H1 (cell line): ENCODE results near the gene ZNF316. TPM values are rescaled to one million over a fixed set of nuclear protein-coding genes. Genes with fewer than 3 reads are reported as not detected.

Experiments used
- CTCF ChIA-PET: fragments of 300-600 bp; sonication (Branson Sonifier 250); formaldehyde crosslinking; loops from one replicate; lab custom pipeline; 2021; ENCODE audit not compliant: partially characterized antibody; lab: Charles Lee
- POLR2A ChIA-PET: fragments of 300-600 bp; sonication (Branson Sonifier 250); formaldehyde crosslinking; loops from one replicate; lab custom pipeline; 2021; ENCODE audit warnings: inconsistent platforms; ENCODE audit not compliant: partially characterized antibody; lab: Charles Lee
- DNase-seq, 2 experiments: peaks; one replicate each; pipeline versions ENCODE4 v3.0.0 to v3.0.0-alpha.2; 2010 to 2022; ENCODE audit warnings: low spot score in 2 of 2, low read depth in 1 of 2, mixed read lengths in 1 of 2
- FAIRE-seq: peaks from 2 replicates; lab custom pipeline; 2011; peaks lifted over from hg19 to GRCh38; lab: Jason Lieb, UNC
- H2AFZ ChIP-seq: 2 replicates; pipeline ENCODE4 v1.8.1; 2012; ENCODE audit warnings: low read length, inconsistent platforms
- H2AK5ac ChIP-seq: 2 replicates; pipeline ENCODE4 v1.6.1; 2013; ENCODE audit warnings: low read depth, low read length
- H2BK120ac ChIP-seq: replicated peaks from 2 replicates; pipeline ENCODE3; 2013; ENCODE audit warnings: low read depth, low read length, inconsistent platforms
- H2BK12ac ChIP-seq: 2 replicates; pipeline ENCODE4 v1.6.1; 2013; ENCODE audit warnings: low read depth, low read length
- H2BK15ac ChIP-seq: 2 replicates; pipeline ENCODE4 v1.6.1; 2013; ENCODE audit warnings: low read length
- H2BK20ac ChIP-seq: 2 replicates; pipeline ENCODE4 v1.6.1; 2013; ENCODE audit warnings: low read length
- H2BK5ac ChIP-seq: 2 replicates; pipeline ENCODE4 v1.6.1; 2013; ENCODE audit warnings: low read depth, low read length
- H3K14ac ChIP-seq: 2 replicates; pipeline ENCODE4 v1.6.1; 2013; ENCODE audit warnings: inconsistent platforms; ENCODE audit not compliant: insufficient read length
- H3K18ac ChIP-seq: 2 replicates; pipeline ENCODE4 v1.6.1; 2013; ENCODE audit warnings: low read length; ENCODE audit errors: extremely low read depth
- H3K23ac ChIP-seq: 2 replicates; pipeline ENCODE4 v1.6.1; 2013; ENCODE audit warnings: inconsistent platforms; ENCODE audit not compliant: insufficient read length
- H3K23me2 ChIP-seq: 2 replicates; pipeline ENCODE4 v1.6.1; 2013; ENCODE audit warnings: low read depth, low read length
- H3K27ac ChIP-seq: 2 replicates; pipeline ENCODE4 v1.6.1; 2011; ENCODE audit warnings: low read depth, low read length, inconsistent platforms
- H3K27me3 ChIP-seq, 4 experiments: replicated peaks in 1 of 4; 1 replicate in 1 of 4; 2 replicates in 3 of 4; pipeline versions ENCODE4 v1.6.1 to v1.8.1; 2011 to 2013; ENCODE audit warnings: low read length in 3 of 4, mild to moderate bottlenecking in 3 of 4, inconsistent platforms in 2 of 4, mixed read lengths in 2 of 4, moderate library complexity in 1 of 4; ENCODE audit not compliant: control insufficient read depth in 3 of 4, insufficient read depth in 3 of 4; ENCODE audit errors: extremely low read depth in 1 of 4
- H3K36me3 ChIP-seq, 4 experiments: 2 replicates each; pipeline versions ENCODE4 v1.6.1 to v1.8.1; 2011 to 2013; ENCODE audit warnings: mild to moderate bottlenecking in 4 of 4, low read length in 3 of 4, moderate library complexity in 2 of 4, control low read depth in 1 of 4, inconsistent platforms in 1 of 4; ENCODE audit not compliant: insufficient read depth in 4 of 4, control insufficient read depth in 2 of 4
- H3K4ac ChIP-seq: replicated peaks from 2 replicates; pipeline ENCODE3; 2013; ENCODE audit warnings: low read length, low read depth, mixed read lengths, inconsistent platforms; ENCODE audit not compliant: insufficient read length
- H3K4me1 ChIP-seq, 4 experiments: replicated peaks in 1 of 4; 1 replicate in 1 of 4; 2 replicates in 3 of 4; pipeline versions ENCODE4 v1.6.1 to v1.8.1; 2011 to 2013; ENCODE audit warnings: low read length in 3 of 4, inconsistent platforms in 2 of 4, mixed read lengths in 1 of 4; ENCODE audit not compliant: insufficient read depth in 4 of 4, control insufficient read depth in 3 of 4
- H3K4me2 ChIP-seq, 2 experiments: 2 replicates each; pipeline versions ENCODE4 v1.6.1 to v1.8.1; 2011 to 2013; ENCODE audit warnings: low read depth in 2 of 2, low read length in 2 of 2, control low read depth in 1 of 2, inconsistent platforms in 1 of 2, mild to moderate bottlenecking in 1 of 2; ENCODE audit not compliant: insufficient read depth in 1 of 2
- H3K4me3 ChIP-seq, 4 experiments: fragments of 200-600, 300-600 bp in 1 of 4; sonication (generic), shearing (Covaris generic), sonication (Bioruptor Twin) in 1 of 4; 2 replicates each; pipeline versions ENCODE4 v1.5.1 to v1.8.1; 2011 to 2016; ENCODE audit warnings: low read length in 4 of 4, low read depth in 3 of 4, control low read depth in 2 of 4, inconsistent platforms in 2 of 4, mild to moderate bottlenecking in 2 of 4, mixed read lengths in 1 of 4, moderate library complexity in 1 of 4; ENCODE audit not compliant: insufficient read depth in 2 of 4; ENCODE audit errors: extremely low read depth in 1 of 4
- H3K56ac ChIP-seq: replicated peaks from 2 replicates; pipeline ENCODE3; 2013; ENCODE audit warnings: low read depth, mild to moderate bottlenecking, mixed read lengths, low read length, inconsistent platforms; ENCODE audit not compliant: insufficient read length
- H3K79me1 ChIP-seq: 2 replicates; pipeline ENCODE4 v1.6.1; 2013; ENCODE audit warnings: low read depth, low read length, control low read depth
- H3K79me2 ChIP-seq, 2 experiments: 2 replicates each; pipeline versions ENCODE4 v1.6.1 to v1.8.1; 2012 to 2013; ENCODE audit warnings: low read length in 2 of 2, mild to moderate bottlenecking in 2 of 2, inconsistent platforms in 1 of 2; ENCODE audit not compliant: insufficient read depth in 2 of 2, control insufficient read depth in 1 of 2
- H3K9ac ChIP-seq, 4 experiments: replicated peaks in 1 of 4; 1 replicate in 1 of 4; 2 replicates in 3 of 4; pipeline versions ENCODE4 v1.6.1 to v1.8.1; 2011 to 2013; ENCODE audit warnings: low read depth in 3 of 4, low read length in 3 of 4, control low read depth in 2 of 4, mild to moderate bottlenecking in 2 of 4, moderate library complexity in 2 of 4, inconsistent platforms in 1 of 4; ENCODE audit errors: extremely low read depth in 1 of 4
- H3K9me3 ChIP-seq, 2 experiments: 2 replicates each; pipeline versions ENCODE4 v1.6.1 to v1.8.1; 2012 to 2013; ENCODE audit warnings: mild to moderate bottlenecking in 2 of 2, moderate library complexity in 2 of 2, control low read depth in 1 of 2, inconsistent platforms in 1 of 2, low read depth in 1 of 2, low read length in 1 of 2, mixed read lengths in 1 of 2; ENCODE audit not compliant: insufficient read depth in 2 of 2
- H4K20me1 ChIP-seq, 2 experiments: replicated peaks in 1 of 2; 2 replicates each; pipeline versions ENCODE3 to v1.8.1; 2011 to 2013; ENCODE audit warnings: inconsistent platforms in 2 of 2, low read length in 2 of 2, mild to moderate bottlenecking in 1 of 2; ENCODE audit not compliant: insufficient read depth in 2 of 2, control insufficient read depth in 1 of 2
- H4K5ac ChIP-seq: 2 replicates; pipeline ENCODE4 v1.6.1; 2013; ENCODE audit warnings: low read length, low read depth, mixed read lengths, inconsistent platforms; ENCODE audit not compliant: insufficient read length
- H4K8ac ChIP-seq: 2 replicates; pipeline ENCODE4 v1.8.0; 2013; ENCODE audit warnings: mild to moderate bottlenecking, moderate library complexity, low read length, inconsistent platforms; ENCODE audit not compliant: insufficient read depth; ENCODE audit errors: extremely low read depth
- H4K91ac ChIP-seq: replicated peaks from 2 replicates; pipeline ENCODE3; 2013; ENCODE audit warnings: low read length, mixed read lengths, inconsistent platforms; ENCODE audit not compliant: insufficient read length
- GTF2F1 ChIP-seq: IDR thresholded peaks from 2 replicates; pipeline ENCODE4 v1.6.1; 2012; ENCODE audit warnings: low read depth, low read length, improper control_type of control experiment, borderline replicate concordance
- WGBS, 2 experiments: shearing (Covaris generic) in 1 of 2; methylation state at CpG; one replicate each; pipeline versions ENCODE4 v1.1.6 to v1.1.7; 2013 to 2015; ENCODE audit warnings: low lambda C conversion rate in 2 of 2, mixed read lengths in 2 of 2, inconsistent platforms in 1 of 2, low coverage in 1 of 2, missing lambda C conversion rate in 1 of 2; ENCODE audit not compliant: insufficient replicate concordance in 2 of 2, insufficient coverage in 1 of 2, insufficient read length in 1 of 2; ENCODE audit errors: extremely low coverage in 1 of 2, missing lambda C conversion rate in 1 of 2; 5-methylcytosine and 5-hydroxymethylcytosine counted together
- polyA plus RNA-seq, 7 experiments: library from polyadenylated mRNA; depleted of rRNA in 3 of 7; stranded (reverse) in 5 of 7; unstranded in 2 of 7; fragments of >200 nt in 5 of 7; fragments of 200-250 nt in 2 of 7; gene quantifications; 1 replicate in 5 of 7; 2 replicates in 1 of 7; 4 replicates in 1 of 7; pipeline versions ENCODE4 v1.2.1 to v1.2.3, GENCODE V29; 2011 to 2013; ENCODE audit warnings: missing spikeins in 2 of 7, mixed read lengths in 2 of 7
- total RNA-seq: library from RNA; stranded (reverse); fragmentation: NEBNext Ultra II Directional; extraction: Animal tissue kit (Norgen Biotek cat#: 25700); gene quantifications from 2 replicates; pipeline ENCODE4 v1.2.1, GENCODE V29; 2021
- TF ChIP-seq, protein P1 (sequence below): IDR thresholded peaks from 2 replicates; pipeline ENCODE4 v1.6.1; 2012; ENCODE audit warnings: inconsistent platforms

The ZNF316 gene
- total and polyA plus RNA-seq, 2 of the 8 experiments (the other 6 are each of a cell fraction or from before 2014, with no cell fraction given), result 3.6 to 13.7 TPM

DNA sequence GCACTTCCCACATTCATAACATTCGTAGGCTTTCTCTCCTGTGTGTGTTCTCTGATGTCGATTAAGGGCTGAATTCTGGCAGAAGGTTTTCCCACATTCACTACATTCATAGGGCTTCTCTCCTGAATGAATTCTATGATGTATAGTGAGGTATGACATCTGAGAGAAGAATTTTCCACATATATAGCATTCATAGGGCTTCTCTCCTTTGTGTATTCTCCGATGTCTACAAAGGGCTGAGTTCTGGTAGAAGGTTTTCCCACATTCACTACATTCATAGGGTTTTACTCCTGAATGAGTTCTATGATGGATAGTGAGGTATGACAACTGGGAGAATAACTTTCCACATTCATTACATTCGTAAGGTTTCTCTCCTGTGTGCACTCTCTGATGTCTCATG is 54.0 kb downstream of the ZNF316 start:
- ChIA-PET CTCF (no interaction called here), POLR2A (no interaction called here)
- Histone ChIP-seq H3K79me1 (no peaks in the 10 kb centered on the region), H3K79me2 (no peaks in the 10 kb centered on the region), H2BK5ac (no peak overlapping the region), H3K4me1 (no peaks in the 10 kb centered on the region), H2AFZ (no peak overlapping the region), H3K23me2 (no peaks in the 10 kb centered on the region), H4K5ac (no peak overlapping the region), H3K23ac (no peak overlapping the region), H3K27me3 (no peaks in the 10 kb centered on the region), H3K4me2 (no peak overlapping the region), H3K18ac (no peak overlapping the region), H3K9me3 (peaks cover 88 to 100% of the 10 kb centered on the region in 2 experiments), H4K20me1 (no peaks in the 10 kb centered on the region), H2BK15ac (no peak overlapping the region), H3K14ac (no peak overlapping the region), H2AK5ac (no peak overlapping the region), H3K4ac (no peak overlapping the region), H4K91ac (no peak overlapping the region), H2BK120ac (no peak overlapping the region), H2BK12ac (no peak overlapping the region), H3K36me3 (peaks cover 23 to 100% (median 80%) of the 10 kb centered on the region in 4 experiments), H3K27ac (no peak overlapping the region), H4K8ac (no peak overlapping the region), H3K56ac (no peak overlapping the region), H2BK20ac (no peak overlapping the region), H3K9ac (no peak overlapping the region), H3K4me3 (peak overlapping the region in 1 of 4 experiments; percentile 40; a peak in 1 of 8 replicates)
- WGBS, 2 experiments, result 93% methylated on average over 4 of the region's 4 CpGs; no CpG with 5 or more reads in 1 of the 2 experiments
- FAIRE-seq (no peak), DNase-seq (no peak)
- TF ChIP-seq, protein P1, sequence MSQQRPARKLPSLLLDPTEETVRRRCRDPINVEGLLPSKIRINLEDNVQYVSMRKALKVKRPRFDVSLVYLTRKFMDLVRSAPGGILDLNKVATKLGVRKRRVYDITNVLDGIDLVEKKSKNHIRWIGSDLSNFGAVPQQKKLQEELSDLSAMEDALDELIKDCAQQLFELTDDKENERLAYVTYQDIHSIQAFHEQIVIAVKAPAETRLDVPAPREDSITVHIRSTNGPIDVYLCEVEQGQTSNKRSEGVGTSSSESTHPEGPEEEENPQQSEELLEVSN, result no peak
- peak; percentile 42; the same call in 1 of the 2 replicates for TF ChIP-seq GTF2F1
